ENCODE results near the gene EREG. TPM values are rescaled to one million over a fixed set of nuclear protein-coding genes. Genes with fewer than 3 reads are reported as not detected.

Gene EREG, protein sequence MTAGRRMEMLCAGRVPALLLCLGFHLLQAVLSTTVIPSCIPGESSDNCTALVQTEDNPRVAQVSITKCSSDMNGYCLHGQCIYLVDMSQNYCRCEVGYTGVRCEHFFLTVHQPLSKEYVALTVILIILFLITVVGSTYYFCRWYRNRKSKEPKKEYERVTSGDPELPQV
- 0.28 and 8.4 TPM in 2 replicates for total RNA-seq

DNA sequence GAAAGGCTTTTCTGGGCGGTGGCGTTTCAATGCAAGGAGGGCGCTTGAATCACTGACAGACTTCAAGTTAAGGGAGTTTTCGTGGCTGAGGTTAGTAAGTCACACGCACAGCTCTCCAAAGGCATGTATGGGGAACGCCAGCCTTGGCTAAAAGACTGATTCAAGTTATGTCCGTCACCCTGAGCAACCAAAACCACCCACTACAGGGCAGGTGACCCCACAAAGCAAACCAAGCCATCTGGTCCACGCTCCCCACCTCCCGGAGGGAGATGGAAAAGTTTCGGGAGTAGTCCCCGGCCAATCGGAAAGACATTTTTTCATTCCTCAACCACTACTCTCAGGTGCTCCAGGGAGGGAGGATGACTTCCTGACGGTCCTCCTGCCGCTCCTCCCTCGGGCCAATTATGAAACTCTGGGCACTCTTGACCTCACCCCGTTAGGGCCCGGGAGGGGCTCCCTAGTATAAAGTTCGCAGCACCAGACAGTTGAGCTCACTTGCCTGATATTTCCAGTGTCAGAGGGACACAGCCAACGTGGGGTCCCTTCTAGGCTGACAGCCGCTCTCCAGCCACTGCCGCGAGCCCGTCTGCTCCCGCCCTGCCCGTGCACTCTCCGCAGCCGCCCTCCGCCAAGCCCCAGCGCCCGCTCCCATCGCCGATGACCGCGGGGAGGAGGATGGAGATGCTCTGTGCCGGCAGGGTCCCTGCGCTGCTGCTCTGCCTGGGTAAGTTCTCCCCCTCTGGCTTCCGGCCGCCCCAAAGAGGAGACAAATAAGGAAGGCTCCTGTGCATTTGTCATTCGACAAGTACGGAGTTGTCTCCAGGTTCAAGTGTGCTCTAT lies at the start of gene EREG:
Gene EREG (plus strand): TSS at position 494 of the 840 bp plus-strand sequence. CDS start 164 bp downstream, at position 658.

Other genes with a start within 250 kb of the EREG start
- 9.2 and 15.0 TPM in 2 replicates for gene MTHFD2L, start 207.0 kb upstream of the EREG start, total RNA-seq
- 0.85 and 4.8 TPM in 2 replicates for gene EPGN, start 56.7 kb upstream of the EREG start, total RNA-seq
- gene AREG, start 80.0 kb downstream of the EREG start, total RNA-seq = 5.7 TPM in 1 of 2 replicates, not detected in the other